ENCODE measurements around the gene GPNMB.
"Not testable (repeated sequence)": the region's sequence is repeated elsewhere in the genome, so short reads cannot be mapped to it uniquely, and the experiment has no call there.

Gene GPNMB

GRCh38 chr7:23246555-23246954, at the start of gene GPNMB:
TSS of gene GPNMB (plus strand) at chr7:23246775. CDS start at chr7:23246858, 83 bp downstream.
- no peak for DNase-seq

GRCh38 chr7:23197745-23198144, 48.8 kb upstream of the GPNMB start:
- DNase-seq = not testable (repeated sequence)

- no peak for DNase-seq
Measured at GRCh38 chr7:23200331-23200730, 46.2 kb upstream of the GPNMB start.

GRCh38 chr7:23204241-23204640, 42.3 kb upstream of the GPNMB start:
- no peak for DNase-seq

GRCh38 chr7:23205577-23205908, 41.0 kb upstream of the GPNMB start:
- DNase-seq = no peak

GRCh38 chr7:23205909-23206767, 40.4 kb upstream of the GPNMB start:
- DNase-seq = no peak

GRCh38 chr7:23207021-23207420, 39.6 kb upstream of the GPNMB start:
- DNase-seq = no peak

GRCh38 chr7:23207884-23208283, 38.7 kb upstream of the GPNMB start:
- DNase-seq = no peak

- no peak for DNase-seq
Measured at GRCh38 chr7:23208316-23208715, 38.3 kb upstream of the GPNMB start.

GRCh38 chr7:23210506-23210905, 36.1 kb upstream of the GPNMB start:
- DNase-seq = no peak

- DNase-seq = no peak
Measured at GRCh38 chr7:23211589-23211988, 35.0 kb upstream of the GPNMB start.

- no peak for DNase-seq
Measured at GRCh38 chr7:23212395-23212794, 34.2 kb upstream of the GPNMB start.

- no peak for DNase-seq
Measured at GRCh38 chr7:23212841-23213240, 33.7 kb upstream of the GPNMB start.

- no peak for DNase-seq
Measured at GRCh38 chr7:23213755-23214154, 32.8 kb upstream of the GPNMB start.

GRCh38 chr7:23214423-23214822, 32.2 kb upstream of the GPNMB start:
- no peak for DNase-seq

GRCh38 chr7:23214938-23215337, 31.6 kb upstream of the GPNMB start:
- no peak for DNase-seq

GRCh38 chr7:23216021-23216420, 30.6 kb upstream of the GPNMB start:
- no peak for DNase-seq

- DNase-seq = no peak
Measured at GRCh38 chr7:23218196-23218595, 28.4 kb upstream of the GPNMB start.

GRCh38 chr7:23220690-23221305, 25.8 kb upstream of the GPNMB start:
- no peak for DNase-seq

GRCh38 chr7:23222439-23223030, 24.0 kb upstream of the GPNMB start:
- no peak for DNase-seq

GRCh38 chr7:23224364-23224763, 22.2 kb upstream of the GPNMB start:
- not testable (repeated sequence) for DNase-seq

GRCh38 chr7:23226844-23227450, 19.6 kb upstream of the GPNMB start:
- no peak for DNase-seq

GRCh38 chr7:23228412-23228811, 18.2 kb upstream of the GPNMB start:
- DNase-seq = no peak

GRCh38 chr7:23230641-23231101, 15.9 kb upstream of the GPNMB start:
- no peak for DNase-seq

Measured in activated CD8-positive, alpha-beta memory T cell treated with anti-CD3 and anti-CD28 coated beads for 24 hours (primary cell).